Gastrocnemius medialis (tissue), 4 donors: ENCODE results near the gene AHI1.

Experiments used
- POLR2A ChIP-seq, 2 donors: fragments of 450-650 bp; IDR thresholded peaks; one replicate each; pipeline ENCODE4 v1.6.1; 2017; ENCODE audit warnings: antibody characterized with exemption in 2 of 2, mild to moderate bottlenecking in 2 of 2, moderate library complexity in 2 of 2
- TF ChIP-seq, protein P1 (sequence below), 5 experiments: fragments of 450-650 bp in 3 of 5; fragments of 200-600 bp in 2 of 5; sonication (generic) in 2 of 5; IDR thresholded peaks in 4 of 5; conservative IDR thresholded peaks in 1 of 5; 1 replicate in 4 of 5; 2 replicates in 1 of 5; pipeline ENCODE4 v1.5.1; 2016 to 2019; ENCODE audit warnings: antibody characterized with exemption in 5 of 5, mild to moderate bottlenecking in 3 of 5, moderate library complexity in 3 of 5

DNA sequence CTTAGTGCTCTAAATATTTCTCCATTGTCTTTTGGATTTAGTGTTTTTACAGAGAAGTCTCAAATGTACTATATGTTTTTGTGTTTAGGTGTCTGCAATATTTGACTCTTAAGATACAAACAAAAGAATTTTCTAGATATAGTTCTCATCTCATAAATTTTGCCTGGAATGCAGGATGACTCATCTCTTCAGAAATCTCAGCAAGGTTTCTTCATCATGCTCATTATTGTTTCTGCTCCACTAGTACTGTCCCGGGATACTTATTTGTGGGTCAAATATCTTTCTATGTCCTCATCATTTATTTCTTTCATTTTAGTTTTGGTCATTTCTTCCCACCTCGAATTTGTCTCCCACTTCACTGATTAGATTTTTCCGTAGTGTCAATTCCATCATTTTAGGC is 9.5 kb downstream of the AHI1 start:
- TF ChIP-seq POLR2A (IDR thresholded peaks at IDR 0.05), result no peak
- TF ChIP-seq, protein P1, sequence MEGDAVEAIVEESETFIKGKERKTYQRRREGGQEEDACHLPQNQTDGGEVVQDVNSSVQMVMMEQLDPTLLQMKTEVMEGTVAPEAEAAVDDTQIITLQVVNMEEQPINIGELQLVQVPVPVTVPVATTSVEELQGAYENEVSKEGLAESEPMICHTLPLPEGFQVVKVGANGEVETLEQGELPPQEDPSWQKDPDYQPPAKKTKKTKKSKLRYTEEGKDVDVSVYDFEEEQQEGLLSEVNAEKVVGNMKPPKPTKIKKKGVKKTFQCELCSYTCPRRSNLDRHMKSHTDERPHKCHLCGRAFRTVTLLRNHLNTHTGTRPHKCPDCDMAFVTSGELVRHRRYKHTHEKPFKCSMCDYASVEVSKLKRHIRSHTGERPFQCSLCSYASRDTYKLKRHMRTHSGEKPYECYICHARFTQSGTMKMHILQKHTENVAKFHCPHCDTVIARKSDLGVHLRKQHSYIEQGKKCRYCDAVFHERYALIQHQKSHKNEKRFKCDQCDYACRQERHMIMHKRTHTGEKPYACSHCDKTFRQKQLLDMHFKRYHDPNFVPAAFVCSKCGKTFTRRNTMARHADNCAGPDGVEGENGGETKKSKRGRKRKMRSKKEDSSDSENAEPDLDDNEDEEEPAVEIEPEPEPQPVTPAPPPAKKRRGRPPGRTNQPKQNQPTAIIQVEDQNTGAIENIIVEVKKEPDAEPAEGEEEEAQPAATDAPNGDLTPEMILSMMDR (IDR thresholded peaks at IDR 0.05 in 4 of 5, conservative IDR thresholded peaks at IDR 0.05 in 1 of 5), result no peak
